Tibial nerve (tissue), 4 donors: ENCODE results near the gene ECE1. TPM values are rescaled to one million over a fixed set of nuclear protein-coding genes. Genes with fewer than 3 reads are reported as not detected.

Experiments
- DNase-seq, 2 donors: peaks; one replicate each; pipeline ENCODE4 v3.0.0-alpha.2; 2019; ENCODE audit warnings: low spot score in 2 of 2
- H3K27ac ChIP-seq, 4 donors: fragments of 200-600 bp; sonication (generic) in 3 of 4; one replicate each; pipeline ENCODE4 v1.5.1; 2017 to 2019; ENCODE audit warnings: mild to moderate bottlenecking in 1 of 4
- H3K27me3 ChIP-seq, 2 donors: fragments of 200-600 bp; sonication (generic) in 1 of 2; one replicate each; pipeline versions ENCODE4 v1.5.1 to v1.6.0; 2017 to 2019
- H3K36me3 ChIP-seq, 3 donors: fragments of 200-600 bp; sonication (generic); one replicate each; pipeline ENCODE4 v1.5.1; 2018 to 2019
- H3K4me1 ChIP-seq, 4 donors: fragments of 200-600 bp; sonication (generic) in 3 of 4; one replicate each; pipeline ENCODE4 v1.5.1; 2017 to 2019
- H3K4me3 ChIP-seq, 4 donors: fragments of 200-600 bp; sonication (generic) in 3 of 4; one replicate each; pipeline ENCODE4 v1.5.1; 2017 to 2019; ENCODE audit warnings: mild to moderate bottlenecking in 1 of 4, moderate library complexity in 1 of 4
- H3K9me3 ChIP-seq, 4 donors: fragments of 200-600 bp; sonication (generic) in 3 of 4; one replicate each; pipeline ENCODE4 v1.5.1; 2017 to 2019
- EP300 ChIP-seq, 2 donors: sonication (generic); formaldehyde crosslinking; IDR thresholded peaks; one replicate each; pipeline ENCODE4 v1.6.1; 2017; ENCODE audit warnings: antibody characterized with exemption in 2 of 2, mild to moderate bottlenecking in 1 of 2
- POLR2A ChIP-seq, 2 donors: fragments of 450-650 bp; IDR thresholded peaks; one replicate each; pipeline ENCODE4 v1.6.1; 2017; ENCODE audit warnings: antibody characterized with exemption in 2 of 2, mild to moderate bottlenecking in 2 of 2, moderate library complexity in 2 of 2
- WGBS, 2 donors: methylation state at CpG; one replicate each; pipeline ENCODE4 v1.1.5; 2018; 5-methylcytosine and 5-hydroxymethylcytosine counted together
- total RNA-seq, 4 donors: library from RNA; depleted of rRNA; stranded (reverse); fragments of >200 nt; gene quantifications; one replicate each; pipeline ENCODE4 v1.1.0, GENCODE V29; 2016
- TF ChIP-seq, protein P1 (sequence below), 5 experiments: fragments of 200-600 bp in 3 of 5; fragments of 450-650 bp in 2 of 5; sonication (generic) in 3 of 5; IDR thresholded peaks; one replicate each; pipeline ENCODE4 v1.5.1; 2016 to 2019; ENCODE audit warnings: antibody characterized with exemption in 5 of 5, mild to moderate bottlenecking in 3 of 5, moderate library complexity in 2 of 5

Gene ECE1
- total RNA-seq, 4 donors from 2014 or later: 84.1 to 128 (median 110) TPM

DNA sequence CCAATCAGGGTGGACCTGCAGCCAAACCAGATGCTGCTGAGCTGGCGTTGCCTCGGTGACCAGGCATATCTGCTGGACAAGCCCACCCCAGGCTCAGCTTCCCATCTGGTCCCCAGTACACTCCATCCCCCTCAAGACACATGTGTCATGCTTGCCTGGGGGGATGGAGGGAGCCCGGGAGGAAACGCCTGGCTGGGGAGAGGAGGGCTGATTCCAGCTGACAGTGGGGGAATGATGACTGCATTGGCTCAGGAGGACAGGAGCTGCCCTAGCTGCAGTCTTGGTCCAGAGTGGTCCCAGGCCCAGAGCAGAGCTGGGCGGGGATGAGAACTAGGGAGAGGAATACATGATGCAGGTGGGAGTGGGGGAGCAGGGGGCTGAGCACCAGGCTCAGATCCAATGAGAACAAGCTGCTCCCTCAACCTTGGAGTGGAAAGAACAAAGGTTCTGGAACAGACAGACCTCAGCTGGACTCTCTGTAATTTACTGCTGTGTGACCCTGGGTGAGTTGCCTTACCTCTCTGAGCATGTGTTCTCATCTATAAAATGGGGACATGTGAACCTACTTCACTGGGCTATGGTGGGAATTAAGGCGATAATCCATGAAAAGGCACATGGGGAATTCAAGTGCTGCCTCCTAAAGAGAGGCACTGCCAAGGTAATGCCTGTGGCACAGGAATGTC is 23.1 kb upstream of the ECE1 start:
- Histone ChIP-seq H3K27me3 (no peaks in the 10 kb centered on the region), H3K36me3 (no peaks in the 10 kb centered on the region), H3K4me3 (no peak overlapping the region), H3K9me3 (no peaks in the 10 kb centered on the region), H3K4me1 (peaks cover 0 to 98% (median 71%) of the 10 kb centered on the region in 4 donors), H3K27ac (peak overlapping the region; percentile 83 to 98 (median 92))
- TF ChIP-seq, protein P1, sequence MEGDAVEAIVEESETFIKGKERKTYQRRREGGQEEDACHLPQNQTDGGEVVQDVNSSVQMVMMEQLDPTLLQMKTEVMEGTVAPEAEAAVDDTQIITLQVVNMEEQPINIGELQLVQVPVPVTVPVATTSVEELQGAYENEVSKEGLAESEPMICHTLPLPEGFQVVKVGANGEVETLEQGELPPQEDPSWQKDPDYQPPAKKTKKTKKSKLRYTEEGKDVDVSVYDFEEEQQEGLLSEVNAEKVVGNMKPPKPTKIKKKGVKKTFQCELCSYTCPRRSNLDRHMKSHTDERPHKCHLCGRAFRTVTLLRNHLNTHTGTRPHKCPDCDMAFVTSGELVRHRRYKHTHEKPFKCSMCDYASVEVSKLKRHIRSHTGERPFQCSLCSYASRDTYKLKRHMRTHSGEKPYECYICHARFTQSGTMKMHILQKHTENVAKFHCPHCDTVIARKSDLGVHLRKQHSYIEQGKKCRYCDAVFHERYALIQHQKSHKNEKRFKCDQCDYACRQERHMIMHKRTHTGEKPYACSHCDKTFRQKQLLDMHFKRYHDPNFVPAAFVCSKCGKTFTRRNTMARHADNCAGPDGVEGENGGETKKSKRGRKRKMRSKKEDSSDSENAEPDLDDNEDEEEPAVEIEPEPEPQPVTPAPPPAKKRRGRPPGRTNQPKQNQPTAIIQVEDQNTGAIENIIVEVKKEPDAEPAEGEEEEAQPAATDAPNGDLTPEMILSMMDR (IDR thresholded peaks at IDR 0.05): no peak
- TF ChIP-seq POLR2A (IDR thresholded peaks at IDR 0.05) (no peak), EP300 (IDR thresholded peaks at IDR 0.05) (peak in 1 of 2 donors; percentile 8)
- WGBS, 2 donors: 43 to 51% methylated on average over 6 of the region's 6 CpGs
- DNase-seq: no peak

- Histone ChIP-seq H3K9me3 (no peaks in the 10 kb centered on the region), H3K27me3 (no peaks in the 10 kb centered on the region), H3K4me3 (no peak overlapping the region), H3K36me3 (no peaks in the 10 kb centered on the region), H3K4me1 (peaks cover 0 to 98% (median 71%) of the 10 kb centered on the region in 4 donors), H3K27ac (peak overlapping the region; percentile 2 to 98 (median 86))
- WGBS, 2 donors: 77 to 85% methylated on average over 4 of the region's 4 CpGs
- no peak for TF ChIP-seq POLR2A (IDR thresholded peaks at IDR 0.05)
- TF ChIP-seq, protein P1 (IDR thresholded peaks at IDR 0.05): no peak
- TF ChIP-seq EP300 (IDR thresholded peaks at IDR 0.05): no peak
- DNase-seq: no peak
Measured at GRCh38 chr1:21312407-21312992, 22.2 kb upstream of the ECE1 start.

GRCh38 chr1:21311016-21311415 is 20.8 kb upstream of the ECE1 start:
- H3K9me3 ChIP-seq: no peaks in the 10 kb centered on the region
- H3K4me3 ChIP-seq: no peak overlapping the region
- peak in 1 of 2 donors; percentile 60 for DNase-seq
- no peaks in the 10 kb centered on the region for H3K27me3 ChIP-seq
- peak overlapping the region; percentile 65 to 98 (median 84) for H3K27ac ChIP-seq
- 44 to 56% methylated on average over 6 of the region's 6 CpGs for WGBS, 2 donors
- H3K4me1 ChIP-seq: peaks cover 0 to 98% (median 74%) of the 10 kb centered on the region in 4 donors
- H3K36me3 ChIP-seq: no peaks in the 10 kb centered on the region
- TF ChIP-seq EP300 (IDR thresholded peaks at IDR 0.05) (peak; percentile 22 to 95), POLR2A (IDR thresholded peaks at IDR 0.05) (no peak)
- TF ChIP-seq, protein P1 (IDR thresholded peaks at IDR 0.05): no peak

DNA sequence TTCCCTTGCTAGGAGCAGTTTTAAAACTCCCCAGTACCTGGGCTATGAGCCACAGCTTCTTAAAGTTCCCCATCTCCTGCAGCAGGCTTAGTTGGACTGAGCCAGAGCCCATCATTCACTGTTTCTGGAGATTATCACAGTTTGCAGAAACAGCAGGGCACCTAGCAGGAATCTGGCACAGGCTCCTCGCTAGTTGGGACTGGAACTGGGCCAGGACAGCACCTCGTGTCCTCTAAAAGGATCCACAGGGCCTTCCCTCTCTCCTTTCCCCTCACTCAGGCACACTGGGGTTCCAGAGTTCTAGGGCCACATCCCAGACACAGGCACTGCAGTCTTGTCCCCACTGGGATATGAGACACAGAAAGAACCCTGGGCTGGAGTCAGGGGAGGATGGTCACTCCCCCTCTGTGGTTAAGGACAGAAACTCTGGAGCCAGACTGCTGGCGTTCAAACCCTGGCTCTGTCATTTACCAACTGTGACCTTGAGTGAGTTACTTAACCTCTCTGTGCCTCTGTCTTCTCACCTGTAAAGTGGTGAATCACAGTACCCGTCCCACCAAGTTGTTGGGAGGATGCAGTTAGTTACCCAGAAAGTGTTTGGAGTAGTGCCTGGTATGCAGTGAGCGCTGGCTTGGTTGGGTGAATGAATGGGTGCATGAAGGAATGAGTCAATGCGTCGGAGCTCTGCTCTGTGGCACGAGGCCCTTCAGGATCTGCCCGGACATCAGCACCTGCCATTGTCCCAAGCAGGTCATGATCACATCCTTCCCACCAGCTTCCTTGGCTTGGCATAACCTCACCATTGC is 18.8 kb upstream of the ECE1 start:
- DNase-seq: no peak
- Histone ChIP-seq H3K4me3 (no peak overlapping the region), H3K4me1 (peaks cover 0 to 97% (median 68%) of the 10 kb centered on the region in 4 donors), H3K9me3 (no peaks in the 10 kb centered on the region), H3K36me3 (no peaks in the 10 kb centered on the region), H3K27me3 (no peaks in the 10 kb centered on the region), H3K27ac (peak overlapping the region; percentile 69 to 98 (median 84))
- TF ChIP-seq POLR2A (IDR thresholded peaks at IDR 0.05): no peak
- no peak for TF ChIP-seq EP300 (IDR thresholded peaks at IDR 0.05)
- TF ChIP-seq, protein P1 (IDR thresholded peaks at IDR 0.05): no peak
- WGBS, 2 donors: 50 to 57% methylated on average over 9 of the region's 9 CpGs
